Neutrophil (primary cell): Measurements from ENCODE around the gene RMC1.
"Not testable (repeated sequence)": the region's sequence is repeated elsewhere in the genome, so short reads cannot be mapped to it uniquely, and the experiment has no call there.

Source experiments
- H3K27ac ChIP-seq: fragments of 200-600 bp; sonication (generic); 2 replicates; pipeline ENCODE4 v1.5.1; 2016; ENCODE audit warnings: mild to moderate bottlenecking, moderate library complexity
- H3K27me3 ChIP-seq: fragments of 200-600 bp; sonication (generic); 2 replicates; pipeline ENCODE4 v1.6.0; 2016; ENCODE audit warnings: mild to moderate bottlenecking
- H3K36me3 ChIP-seq: fragments of 200-600 bp; sonication (generic); 2 replicates; pipeline ENCODE4 v1.5.1; 2017
- H3K4me1 ChIP-seq, 2 experiments: fragments of 200-600 bp in 1 of 2; sonication (generic) in 1 of 2; 1 replicate in 1 of 2; 2 replicates in 1 of 2; pipeline versions ENCODE4 v1.5.1 to v1.6.1; 2013 to 2016; ENCODE audit warnings: low read depth in 1 of 2, low read length in 1 of 2, mild to moderate bottlenecking in 1 of 2, moderate library complexity in 1 of 2; ENCODE audit not compliant: control insufficient read depth in 1 of 2, insufficient read depth in 1 of 2
- H3K4me3 ChIP-seq, 2 experiments: fragments of 200-600 bp in 1 of 2; sonication (generic) in 1 of 2; 1 replicate in 1 of 2; 2 replicates in 1 of 2; pipeline ENCODE4 v1.5.1; 2013 to 2016; ENCODE audit warnings: low read depth in 1 of 2, low read length in 1 of 2, mild to moderate bottlenecking in 1 of 2, moderate library complexity in 1 of 2
- H3K9me3 ChIP-seq: fragments of 200-600 bp; sonication (generic); 2 replicates; pipeline ENCODE4 v1.5.1; 2016
- CTCF ChIP-seq: fragments of 200-600 bp; sonication (generic); IDR thresholded peaks from 2 replicates; pipeline ENCODE4 v1.5.1; 2016; ENCODE audit warnings: antibody characterized with exemption

Gene RMC1

GRCh38 chr18:23575309-23575651 lies 72.0 kb downstream of the RMC1 start:
- H3K27ac ChIP-seq: no peak overlapping the region
- peaks cover 13 to 15% of the 10 kb centered on the region in 2 experiments for H3K4me1 ChIP-seq

GRCh38 chr18:23577521-23577920 lies 74.2 kb downstream of the RMC1 start:
- not testable (repeated sequence) for H3K27ac ChIP-seq, H3K4me3 ChIP-seq, H3K27me3 ChIP-seq, H3K9me3 ChIP-seq
- peaks cover 10% of the 10 kb centered on the region for H3K36me3 ChIP-seq
- peaks cover 13 to 15% of the 10 kb centered on the region in 2 experiments for H3K4me1 ChIP-seq

More at GRCh38 chr18:23575309-23575651, 72.0 kb downstream of the RMC1 start:
- Histone ChIP-seq H3K27me3 (no peaks in the 10 kb centered on the region), H3K36me3 (peaks cover 17% of the 10 kb centered on the region), H3K9me3 (no peaks in the 10 kb centered on the region), H3K4me3 (no peak overlapping the region)
- no peak for TF ChIP-seq CTCF

- Histone ChIP-seq H3K27me3 (no peaks in the 10 kb centered on the region), H3K4me3 (no peak overlapping the region), H3K27ac (no peak overlapping the region), H3K4me1 (peaks cover 13 to 14% of the 10 kb centered on the region in 2 experiments), H3K9me3 (no peaks in the 10 kb centered on the region), H3K36me3 (peaks cover 8% of the 10 kb centered on the region)
- no peak for TF ChIP-seq CTCF
These were observed 74.9 kb downstream of the RMC1 start for GRCh38 chr18:23578067-23578701.

- peaks cover 5% of the 10 kb centered on the region in 2 experiments for H3K4me1 ChIP-seq
- H3K9me3 ChIP-seq: no peaks in the 10 kb centered on the region
- TF ChIP-seq CTCF: no peak
- H3K36me3 ChIP-seq: peaks cover 8% of the 10 kb centered on the region
- H3K27ac ChIP-seq: no peak overlapping the region
- no peak overlapping the region for H3K4me3 ChIP-seq
- H3K27me3 ChIP-seq: no peaks in the 10 kb centered on the region
These were observed 75.8 kb downstream of the RMC1 start for GRCh38 chr18:23578891-23579653.

GRCh38 chr18:23580677-23581367 lies 77.5 kb downstream of the RMC1 start:
- H3K27ac ChIP-seq: no peak overlapping the region
- peaks cover 4% of the 10 kb centered on the region for H3K36me3 ChIP-seq
- H3K9me3 ChIP-seq: no peaks in the 10 kb centered on the region
- no peak overlapping the region for H3K4me3 ChIP-seq
- no peak for TF ChIP-seq CTCF
- peaks cover 14 to 16% of the 10 kb centered on the region in 2 experiments for H3K4me1 ChIP-seq
- no peaks in the 10 kb centered on the region for H3K27me3 ChIP-seq
